ENCODE data around the gene PSMD6. TPM values are rescaled to one million over a fixed set of nuclear protein-coding genes. Genes with fewer than 3 reads are reported as not detected.

PSMD6 gene
- total and polyA plus RNA-seq, 2 donors from 2014 or later, result 62.7 to 78.0 TPM

GRCh38 chr3:64063207-64063982 is 40.1 kb upstream of the PSMD6 start:
- FAIRE-seq (no peak), DNase-seq (no peak)
- no peaks in the 10 kb centered on the region for H3K27me3 ChIP-seq (ENCODE audit: control insufficient read depth, insufficient read depth, low read length)
- no peak overlapping the region for H3K27ac ChIP-seq (ENCODE audit: low read depth in 2 of 2, low read length in 2 of 2)
- TF ChIP-seq CTCF (IDR thresholded peaks at IDR 0.05; ENCODE audit: borderline replicate concordance, extremely low read depth, insufficient read depth), result no peak
- H3K4me3 ChIP-seq (ENCODE audit: low read length in 3 of 3), result no peak overlapping the region
- H3K9ac ChIP-seq (ENCODE audit: low read length in 3 of 3), result no peak overlapping the region
- no peaks in the 10 kb centered on the region for H3K36me3 ChIP-seq (ENCODE audit: control insufficient read depth in 2 of 3, insufficient read depth in 3 of 3, low read length in 3 of 3)
- intact Hi-C loops (cut with DNase I), result no loop called here
- H3K9me3 ChIP-seq (ENCODE audit: control insufficient read depth in 2 of 3, insufficient read depth in 1 of 3, low read length in 3 of 3), result no peaks in the 10 kb centered on the region
- H3K4me1 ChIP-seq (ENCODE audit: control insufficient read depth in 2 of 3, insufficient read depth in 2 of 3, low read depth in 1 of 3, low read length in 3 of 3), result no peaks in the 10 kb centered on the region

- Histone ChIP-seq H3K4me3 (ENCODE audit: low read length in 3 of 3) (no peak overlapping the region), H3K27ac (ENCODE audit: low read depth in 2 of 2, low read length in 2 of 2) (no peak overlapping the region), H3K9ac (ENCODE audit: low read length in 3 of 3) (no peak overlapping the region), H3K4me1 (ENCODE audit: control insufficient read depth in 2 of 3, insufficient read depth in 2 of 3, low read depth in 1 of 3, low read length in 3 of 3) (no peaks in the 10 kb centered on the region), H3K27me3 (ENCODE audit: control insufficient read depth, insufficient read depth, low read length) (no peaks in the 10 kb centered on the region), H3K9me3 (ENCODE audit: control insufficient read depth in 2 of 3, insufficient read depth in 1 of 3, low read length in 3 of 3) (no peaks in the 10 kb centered on the region), H3K36me3 (ENCODE audit: control insufficient read depth in 2 of 3, insufficient read depth in 3 of 3, low read length in 3 of 3) (no peaks in the 10 kb centered on the region)
- DNase-seq (no peak), FAIRE-seq (no peak)
- intact Hi-C loops (cut with DNase I), result no loop called here
- no peak for TF ChIP-seq CTCF (IDR thresholded peaks at IDR 0.05; ENCODE audit: borderline replicate concordance, extremely low read depth, insufficient read depth)
Observed at GRCh38 chr3:64061628-64062027, 38.3 kb upstream of the PSMD6 start.

GRCh38 chr3:64059484-64060175 is 36.3 kb upstream of the PSMD6 start:
- Histone ChIP-seq H3K9ac (ENCODE audit: low read length in 3 of 3) (no peak overlapping the region), H3K27ac (ENCODE audit: low read depth in 2 of 2, low read length in 2 of 2) (no peak overlapping the region), H3K4me1 (ENCODE audit: control insufficient read depth in 2 of 3, insufficient read depth in 2 of 3, low read depth in 1 of 3, low read length in 3 of 3) (no peaks in the 10 kb centered on the region), H3K4me3 (ENCODE audit: low read length in 3 of 3) (no peak overlapping the region), H3K36me3 (ENCODE audit: control insufficient read depth in 2 of 3, insufficient read depth in 3 of 3, low read length in 3 of 3) (no peaks in the 10 kb centered on the region), H3K27me3 (ENCODE audit: control insufficient read depth, insufficient read depth, low read length) (no peaks in the 10 kb centered on the region), H3K9me3 (ENCODE audit: control insufficient read depth in 2 of 3, insufficient read depth in 1 of 3, low read length in 3 of 3) (no peaks in the 10 kb centered on the region)
- DNase-seq, result peak in 1 of 5 donors; percentile 40
- FAIRE-seq, result no peak
- no peak for TF ChIP-seq CTCF (IDR thresholded peaks at IDR 0.05; ENCODE audit: borderline replicate concordance, extremely low read depth, insufficient read depth)
- intact Hi-C loops (cut with DNase I), result no loop called here
